HL-60 (cell line): Measurements from ENCODE around the gene SEPTIN1.

Experiments
- GABPA ChIP-seq: IDR thresholded peaks from 2 replicates; pipeline ENCODE4 v1.6.1; 2012; ENCODE audit warnings: low read depth
- POLR2AphosphoS5 ChIP-seq: IDR thresholded peaks from 2 replicates; pipeline ENCODE4 v1.6.1; 2012; ENCODE audit warnings: low read depth
- TF ChIP-seq, protein P1 (sequence below): IDR thresholded peaks from one replicate; pipeline ENCODE4 v1.5.1; 2011; ENCODE audit warnings: low read length, control low read depth, inconsistent platforms; ENCODE audit not compliant: insufficient read depth

DNA sequence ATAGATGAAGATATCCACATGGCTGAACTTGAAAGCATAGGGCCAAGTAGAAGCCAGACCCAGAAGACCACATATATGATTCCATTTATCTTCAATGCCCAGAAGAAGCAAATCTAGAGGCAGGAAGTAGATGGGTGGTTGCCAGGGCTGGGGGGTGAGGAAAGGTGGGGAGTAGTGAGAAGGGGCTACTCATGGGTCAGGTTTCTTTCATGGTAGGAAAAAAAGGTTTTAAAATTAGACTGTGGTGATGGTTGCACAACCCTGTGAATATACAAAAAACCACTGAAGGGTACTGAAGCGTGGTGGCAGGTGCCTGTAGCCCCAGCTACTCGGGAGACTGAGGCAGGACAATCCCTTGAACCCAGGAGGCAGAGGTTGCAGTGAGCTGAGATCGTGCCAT lies 32.7 kb downstream of the SEPTIN1 start:
- TF ChIP-seq POLR2AphosphoS5 = no peak
- TF ChIP-seq, protein P1, sequence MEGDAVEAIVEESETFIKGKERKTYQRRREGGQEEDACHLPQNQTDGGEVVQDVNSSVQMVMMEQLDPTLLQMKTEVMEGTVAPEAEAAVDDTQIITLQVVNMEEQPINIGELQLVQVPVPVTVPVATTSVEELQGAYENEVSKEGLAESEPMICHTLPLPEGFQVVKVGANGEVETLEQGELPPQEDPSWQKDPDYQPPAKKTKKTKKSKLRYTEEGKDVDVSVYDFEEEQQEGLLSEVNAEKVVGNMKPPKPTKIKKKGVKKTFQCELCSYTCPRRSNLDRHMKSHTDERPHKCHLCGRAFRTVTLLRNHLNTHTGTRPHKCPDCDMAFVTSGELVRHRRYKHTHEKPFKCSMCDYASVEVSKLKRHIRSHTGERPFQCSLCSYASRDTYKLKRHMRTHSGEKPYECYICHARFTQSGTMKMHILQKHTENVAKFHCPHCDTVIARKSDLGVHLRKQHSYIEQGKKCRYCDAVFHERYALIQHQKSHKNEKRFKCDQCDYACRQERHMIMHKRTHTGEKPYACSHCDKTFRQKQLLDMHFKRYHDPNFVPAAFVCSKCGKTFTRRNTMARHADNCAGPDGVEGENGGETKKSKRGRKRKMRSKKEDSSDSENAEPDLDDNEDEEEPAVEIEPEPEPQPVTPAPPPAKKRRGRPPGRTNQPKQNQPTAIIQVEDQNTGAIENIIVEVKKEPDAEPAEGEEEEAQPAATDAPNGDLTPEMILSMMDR = no peak
- TF ChIP-seq GABPA = no peak
